HEK293T (cell line): ENCODE data around the gene TRIP13.

Experiments
- BHLHE40 ChIP-seq: fragments of 450-650 bp; IDR thresholded peaks from 2 replicates; pipeline ENCODE4 v1.6.1; 2016; ENCODE audit warnings: mild to moderate bottlenecking, moderate library complexity, borderline replicate concordance
- CTBP1 ChIP-seq: fragments of 450-650 bp; IDR thresholded peaks from 2 replicates; pipeline ENCODE4 v1.6.1; 2016; ENCODE audit warnings: borderline replicate concordance
- FOXA1 ChIP-seq: fragments of 450-650 bp; IDR thresholded peaks from 2 replicates; pipeline ENCODE4 v1.6.1; 2016; ENCODE audit warnings: mild to moderate bottlenecking
- FOXK2 ChIP-seq: fragments of 450-650 bp; IDR thresholded peaks from 2 replicates; pipeline ENCODE4 v1.6.1; 2016; ENCODE audit warnings: mild to moderate bottlenecking
- FOXM1 ChIP-seq: fragments of 450-650 bp; IDR thresholded peaks from 2 replicates; pipeline ENCODE4 v1.6.1; 2017; ENCODE audit warnings: mild to moderate bottlenecking, borderline replicate concordance
- HDGF ChIP-seq: fragments of 450-650 bp; IDR thresholded peaks from 2 replicates; pipeline ENCODE4 v1.6.1; 2017; ENCODE audit warnings: antibody characterized with exemption, borderline replicate concordance
- LEF1 ChIP-seq: fragments of 450-650 bp; IDR thresholded peaks from 2 replicates; pipeline ENCODE4 v1.6.1; 2017; ENCODE audit warnings: mild to moderate bottlenecking, borderline replicate concordance
- NFRKB ChIP-seq: fragments of 450-650 bp; IDR thresholded peaks from 2 replicates; pipeline ENCODE4 v1.6.1; 2016; ENCODE audit warnings: mild to moderate bottlenecking, moderate library complexity
- SP1 ChIP-seq: fragments of 450-650 bp; IDR thresholded peaks from 2 replicates; pipeline ENCODE4 v1.6.1; 2017
- SUZ12 ChIP-seq: fragments of 450-650 bp; IDR thresholded peaks from 2 replicates; pipeline ENCODE4 v1.6.1; 2016; ENCODE audit warnings: mild to moderate bottlenecking
- ZNF384 ChIP-seq: fragments of 450-650 bp; IDR thresholded peaks from 2 replicates; pipeline ENCODE4 v1.6.1; 2016

DNA sequence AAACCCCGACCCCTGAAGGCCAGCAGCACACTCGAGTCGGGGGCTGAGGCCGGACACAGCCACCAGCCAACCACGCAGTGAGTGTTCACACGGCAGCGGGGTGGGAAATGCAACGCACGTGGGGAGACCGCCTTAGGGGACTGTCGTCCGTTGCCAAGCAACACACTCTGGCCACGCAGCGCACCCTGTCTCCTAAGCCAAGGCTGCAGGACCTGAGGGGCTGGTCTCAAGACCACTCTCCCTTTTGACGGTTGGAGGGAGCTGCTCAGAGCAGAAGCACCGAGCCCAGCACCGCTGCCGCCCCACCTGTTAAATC lies 7.6 kb upstream of the TRIP13 start:
- no peak for TF ChIP-seq ZNF384
- TF ChIP-seq CTBP1 = no peak
- no peak for TF ChIP-seq SP1
- TF ChIP-seq FOXA1 = no peak
- no peak for TF ChIP-seq BHLHE40
- no peak for TF ChIP-seq LEF1
- no peak for TF ChIP-seq HDGF
- TF ChIP-seq SUZ12 = no peak
- TF ChIP-seq NFRKB = no peak
- no peak for TF ChIP-seq FOXK2
- TF ChIP-seq FOXM1 = no peak
